Lung (tissue), 12 donors: ENCODE results near the gene DOCK1. TPM values are rescaled to one million over a fixed set of nuclear protein-coding genes. Genes with fewer than 3 reads are reported as not detected.

Experiments used
- ATAC-seq: fragments of 200-7000 bp; cut with Tn5 transposase; one replicate; pipeline ENCODE4 v1.9.1; 2020; ENCODE audit warnings: moderate number of reproducible peaks; ENCODE audit not compliant: insufficient read depth, low FRiP score
- DNase-seq, 3 donors: peaks; one replicate each; pipeline ENCODE4 v3.0.0-alpha.2; 2013 to 2017
- H3K27ac ChIP-seq, 2 donors: one replicate each; pipeline ENCODE4 v1.5.1; 2013; ENCODE audit warnings: mild to moderate bottlenecking in 2 of 2, moderate library complexity in 2 of 2, control low read depth in 1 of 2, inconsistent platforms in 1 of 2, low read depth in 1 of 2, low read length in 1 of 2
- H3K27me3 ChIP-seq, 3 donors: one replicate each; pipeline ENCODE4 v1.5.1; 2013; ENCODE audit warnings: low read length in 2 of 3; ENCODE audit not compliant: control insufficient read depth in 3 of 3, insufficient read depth in 3 of 3
- H3K36me3 ChIP-seq, 4 donors: one replicate each; pipeline ENCODE4 v1.5.1; 2013; ENCODE audit warnings: low read length in 4 of 4, mild to moderate bottlenecking in 1 of 4, moderate library complexity in 1 of 4; ENCODE audit not compliant: control insufficient read depth in 4 of 4, insufficient read depth in 4 of 4
- H3K4me1 ChIP-seq, 5 donors: one replicate each; pipeline ENCODE4 v1.5.1; 2013; ENCODE audit warnings: low read length in 5 of 5, mild to moderate bottlenecking in 2 of 5, moderate library complexity in 1 of 5; ENCODE audit not compliant: control insufficient read depth in 5 of 5, insufficient read depth in 5 of 5
- H3K4me3 ChIP-seq: one replicate; pipeline ENCODE4 v1.5.1; 2013; ENCODE audit warnings: mild to moderate bottlenecking, control low read depth, moderate library complexity
- H3K9ac ChIP-seq, 2 donors: one replicate each; pipeline ENCODE4 v1.5.1; 2013; ENCODE audit warnings: low read length in 2 of 2, control low read depth in 1 of 2; ENCODE audit not compliant: insufficient read depth in 1 of 2
- H3K9me3 ChIP-seq, 4 donors: one replicate each; pipeline ENCODE4 v1.5.1; 2013; ENCODE audit warnings: low read length in 3 of 4, mild to moderate bottlenecking in 1 of 4, moderate library complexity in 1 of 4; ENCODE audit not compliant: control insufficient read depth in 4 of 4, insufficient read depth in 3 of 4
- WGBS, 2 donors: extraction: QIAGEN DNeasy Blood & Tissue Kit; methylation state at CpG; one replicate each; pipeline ENCODE4 v1.1.7; 2013; 5-methylcytosine and 5-hydroxymethylcytosine counted together
- polyA plus RNA-seq, 2 donors: library from polyadenylated mRNA; stranded (reverse); fragments of 200-250 nt; gene quantifications; one replicate each; pipeline ENCODE4 v1.2.1, GENCODE V29; 2013
- total RNA-seq, 2 donors: library from RNA; depleted of rRNA in 1 of 2; stranded (reverse); fragments of >200 nt in 1 of 2; gene quantifications; one replicate each; pipeline ENCODE4 v1.2.1, GENCODE V29; 2014 to 2021
- TF ChIP-seq, protein P1 (sequence below): IDR thresholded peaks from 2 replicates; pipeline ENCODE4 v1.5.1; 2012; ENCODE audit warnings: mild to moderate bottlenecking; ENCODE audit errors: control extremely low read depth, extremely low read depth
- donor health status: control.
- donor health status: control.
- donor health status: Bipolar disorder and iron deficiency.
- donor health status: healthy.
- donor health status: DM: yes; HTN: yes; CAD: no.

DOCK1 gene
- total and polyA plus RNA-seq, 4 donors: 11.2 to 102 (median 30.5) TPM

DNA sequence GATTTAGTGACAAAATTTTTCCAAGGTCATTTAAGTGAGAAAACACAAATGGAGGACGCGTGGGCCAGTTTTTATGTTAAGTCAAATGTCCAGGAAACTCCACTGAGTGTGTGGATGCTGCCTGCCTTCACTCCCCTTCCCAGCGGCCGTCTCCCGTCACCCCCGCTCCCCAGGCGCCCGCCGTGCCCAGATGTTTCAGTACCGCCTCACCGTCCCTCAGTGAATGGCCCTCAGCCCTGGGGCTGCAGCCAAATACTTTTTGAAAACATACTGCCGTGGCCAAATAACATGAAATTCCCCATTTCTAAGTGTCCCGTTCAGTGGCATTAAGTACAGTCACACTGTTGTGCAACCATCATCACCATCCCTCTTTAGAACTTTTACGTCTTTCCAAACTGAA is 159.2 kb downstream of the DOCK1 start:
- H3K4me3 ChIP-seq: no peak overlapping the region
- WGBS, 2 donors: 75 to 83% methylated on average over 14 of the region's 14 CpGs
- ATAC-seq: no peak
- H3K4me1 ChIP-seq: no peaks in the 10 kb centered on the region
- H3K27me3 ChIP-seq: no peaks in the 10 kb centered on the region
- H3K27ac ChIP-seq: no peak overlapping the region
- peaks cover 0 to 3% (median 0%) of the 10 kb centered on the region in 4 donors for H3K9me3 ChIP-seq
- H3K9ac ChIP-seq: no peak overlapping the region
- no peak for DNase-seq
- TF ChIP-seq, protein P1, sequence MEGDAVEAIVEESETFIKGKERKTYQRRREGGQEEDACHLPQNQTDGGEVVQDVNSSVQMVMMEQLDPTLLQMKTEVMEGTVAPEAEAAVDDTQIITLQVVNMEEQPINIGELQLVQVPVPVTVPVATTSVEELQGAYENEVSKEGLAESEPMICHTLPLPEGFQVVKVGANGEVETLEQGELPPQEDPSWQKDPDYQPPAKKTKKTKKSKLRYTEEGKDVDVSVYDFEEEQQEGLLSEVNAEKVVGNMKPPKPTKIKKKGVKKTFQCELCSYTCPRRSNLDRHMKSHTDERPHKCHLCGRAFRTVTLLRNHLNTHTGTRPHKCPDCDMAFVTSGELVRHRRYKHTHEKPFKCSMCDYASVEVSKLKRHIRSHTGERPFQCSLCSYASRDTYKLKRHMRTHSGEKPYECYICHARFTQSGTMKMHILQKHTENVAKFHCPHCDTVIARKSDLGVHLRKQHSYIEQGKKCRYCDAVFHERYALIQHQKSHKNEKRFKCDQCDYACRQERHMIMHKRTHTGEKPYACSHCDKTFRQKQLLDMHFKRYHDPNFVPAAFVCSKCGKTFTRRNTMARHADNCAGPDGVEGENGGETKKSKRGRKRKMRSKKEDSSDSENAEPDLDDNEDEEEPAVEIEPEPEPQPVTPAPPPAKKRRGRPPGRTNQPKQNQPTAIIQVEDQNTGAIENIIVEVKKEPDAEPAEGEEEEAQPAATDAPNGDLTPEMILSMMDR: no peak
- H3K36me3 ChIP-seq: peaks cover 14 to 38% (median 28%) of the 10 kb centered on the region in 4 donors

DNA sequence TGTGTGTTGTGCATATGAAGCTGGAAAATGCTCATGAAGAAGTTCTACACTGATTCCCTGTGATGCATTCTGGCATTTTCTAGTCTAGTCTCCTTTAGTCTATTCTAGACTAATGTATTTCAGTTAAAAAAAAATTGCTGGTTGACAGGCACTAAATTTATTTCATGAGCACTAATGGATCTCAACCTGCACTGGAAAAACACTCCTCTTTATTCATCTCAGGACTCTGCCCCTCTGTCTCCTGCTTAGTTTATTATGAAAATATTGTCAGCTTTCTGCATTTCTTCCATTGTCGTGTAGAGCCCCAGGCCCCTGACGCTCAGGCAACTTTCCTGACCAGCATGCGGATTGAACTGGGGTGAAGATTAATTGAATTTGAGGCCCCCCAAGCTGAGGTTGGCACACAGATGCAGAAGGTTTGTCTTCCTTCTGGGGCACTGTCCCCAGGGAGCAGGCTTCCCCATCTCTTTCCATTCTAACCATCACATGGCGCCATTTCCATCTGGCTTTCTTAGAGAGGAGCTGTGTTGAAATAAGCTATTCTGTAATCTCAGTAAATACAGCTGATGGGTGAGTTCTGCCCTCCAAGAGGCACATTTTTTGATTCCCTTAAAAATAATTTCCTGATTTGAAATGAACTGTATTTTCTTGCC is 162.4 kb downstream of the DOCK1 start:
- Histone ChIP-seq H3K9ac (no peak overlapping the region), H3K36me3 (peaks cover 14 to 33% (median 28%) of the 10 kb centered on the region in 4 donors), H3K27ac (no peak overlapping the region), H3K9me3 (no peaks in the 10 kb centered on the region), H3K27me3 (no peaks in the 10 kb centered on the region), H3K4me1 (no peaks in the 10 kb centered on the region), H3K4me3 (no peak overlapping the region)
- TF ChIP-seq, protein P1: no peak
- no peak for ATAC-seq
- DNase-seq: no peak
- 97 to 98% methylated on average over 4 of the region's 4 CpGs for WGBS, 2 donors

DNA sequence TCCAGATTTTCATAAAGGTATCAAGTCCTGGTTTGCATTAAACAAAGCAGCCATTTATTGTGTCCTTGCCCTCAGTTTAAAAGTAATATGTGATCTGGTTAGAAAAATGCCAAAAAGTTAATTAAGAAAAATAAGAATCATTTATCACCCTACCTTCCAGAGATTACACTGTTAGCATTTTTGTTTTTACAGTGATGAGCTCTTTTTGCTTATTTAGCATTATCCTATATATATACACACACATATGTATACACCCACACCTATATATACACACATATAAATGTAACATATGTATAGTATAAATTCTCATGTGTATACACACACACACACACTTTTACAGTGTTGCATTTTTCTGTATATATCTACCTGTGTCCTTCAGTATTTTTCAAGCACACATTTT is 163.3 kb downstream of the DOCK1 start:
- Histone ChIP-seq H3K4me1 (no peaks in the 10 kb centered on the region), H3K9ac (no peak overlapping the region), H3K36me3 (peaks cover 14 to 31% (median 24%) of the 10 kb centered on the region in 4 donors), H3K27me3 (no peaks in the 10 kb centered on the region), H3K9me3 (no peaks in the 10 kb centered on the region), H3K4me3 (no peak overlapping the region), H3K27ac (no peak overlapping the region)
- TF ChIP-seq, protein P1: no peak
- DNase-seq (no peak), ATAC-seq (no peak)

- TF ChIP-seq, protein P1: no peak
- Histone ChIP-seq H3K27me3 (no peaks in the 10 kb centered on the region), H3K27ac (no peak overlapping the region), H3K9me3 (no peaks in the 10 kb centered on the region), H3K36me3 (peaks cover 14 to 31% (median 26%) of the 10 kb centered on the region in 4 donors), H3K4me3 (no peak overlapping the region), H3K9ac (no peak overlapping the region), H3K4me1 (no peaks in the 10 kb centered on the region)
- ATAC-seq: no peak
- WGBS, 2 donors: 95% methylated on average over 4 of the region's 4 CpGs
- DNase-seq: no peak
Measured at GRCh38 chr10:127069436-127069835, 164.2 kb downstream of the DOCK1 start.
